Measurements from ENCODE around the gene OR5V1.
"Not testable (repeated sequence)": the region's sequence is repeated elsewhere in the genome, so short reads cannot be mapped to it uniquely, and the experiment has no call there.

GRCh38 chr6:29349348-29349747, 19.3 kb downstream of the OR5V1 start:
- TF ChIP-seq CTCF, POLR2AphosphoS5, POLR2A (IDR thresholded peaks at IDR 0.05): not testable (repeated sequence)
